BLaER1 treated with 17β-estradiol and CSF1 and Interleukin-3, amounts not matched to agents 10 nM and 100 nM (cell line): ENCODE results near the gene RSU1.

Experiments
- H3K27ac ChIP-seq, 11 experiments: shearing (Covaris generic); formaldehyde crosslinking; 2 replicates each; pipeline ENCODE4 v1.8.1; 2022
- H3K27me3 ChIP-seq, 11 experiments: shearing (Covaris generic); formaldehyde crosslinking; 2 replicates each; pipeline ENCODE4 v1.8.1; 2022
- H3K36me3 ChIP-seq, 11 experiments: shearing (Covaris generic); formaldehyde crosslinking; 2 replicates each; pipeline ENCODE4 v1.8.1; 2022
- H3K4me1 ChIP-seq, 10 experiments: shearing (Covaris generic); formaldehyde crosslinking; 2 replicates each; pipeline ENCODE4 v1.8.1; 2022
- H3K4me2 ChIP-seq, 11 experiments: shearing (Covaris generic); formaldehyde crosslinking; 2 replicates each; pipeline ENCODE4 v1.8.1; 2022
- H3K4me3 ChIP-seq, 10 experiments: shearing (Covaris generic); formaldehyde crosslinking; 2 replicates each; pipeline ENCODE4 v1.8.1; 2022
- H3K9ac ChIP-seq, 11 experiments: shearing (Covaris generic); formaldehyde crosslinking; 2 replicates each; pipeline ENCODE4 v1.8.1; 2022
- H3K9me3 ChIP-seq, 11 experiments: shearing (Covaris generic); formaldehyde crosslinking; replicated peaks in 1 of 11; 2 replicates each; pipeline ENCODE4 v1.8.1; 2022
- H4K20me1 ChIP-seq, 11 experiments: shearing (Covaris generic); formaldehyde crosslinking; 2 replicates each; pipeline ENCODE4 v1.8.1; 2022
- Cebpa-rat ChIP-seq, 11 experiments: shearing (Covaris generic); IDR thresholded peaks; 2 replicates each; pipeline ENCODE4 v1.8.1; 2022

The RSU1 gene

DNA sequence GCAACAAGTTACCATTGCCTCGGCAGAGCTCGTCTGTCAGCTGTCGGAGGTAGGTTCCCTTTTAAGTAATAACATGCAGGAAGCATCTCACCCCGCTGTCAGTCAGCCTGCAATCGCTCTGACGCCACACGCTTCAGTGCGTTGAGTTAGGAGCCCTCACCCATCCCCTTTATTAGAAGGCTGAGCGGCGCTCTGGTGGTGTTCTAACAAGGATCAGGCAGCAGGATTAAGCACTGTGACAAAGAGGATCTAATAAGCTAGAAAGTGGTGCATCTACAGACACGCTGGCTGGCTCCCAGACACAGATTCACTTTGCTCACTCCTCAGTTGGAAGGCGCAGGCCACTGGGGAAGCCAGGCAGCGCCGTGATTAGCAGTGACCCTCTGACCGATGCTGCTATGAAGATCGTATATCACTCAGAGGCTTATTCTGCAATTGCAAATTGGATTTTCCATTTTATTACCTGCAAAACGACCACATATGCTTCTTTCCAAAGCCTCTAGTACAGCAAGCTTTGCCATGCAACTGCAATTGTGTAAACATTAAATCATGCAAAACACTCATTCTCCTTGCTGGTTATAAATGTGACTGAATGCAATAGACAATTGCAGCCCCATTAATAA lies 117.7 kb downstream of the RSU1 start:
- Histone ChIP-seq H3K27ac (no peak overlapping the region), H3K4me2 (no peak overlapping the region), H3K9me3 (peaks cover 3 to 20% (median 14%) of the 10 kb centered on the region in 11 experiments; a peak in 21 of 22 replicates), H3K36me3 (peaks cover 0 to 39% (median 16%) of the 10 kb centered on the region in 11 experiments; a peak in 15 of 22 replicates), H3K4me1 (no peaks in the 10 kb centered on the region), H3K9ac (no peak overlapping the region), H4K20me1 (peaks cover 0 to 5% (median 0%) of the 10 kb centered on the region in 11 experiments; a peak in 2 of 22 replicates), H3K4me3 (no peak overlapping the region), H3K27me3 (no peaks in the 10 kb centered on the region)
- no peak for TF ChIP-seq Cebpa-rat (IDR thresholded peaks at IDR 0.05)

DNA sequence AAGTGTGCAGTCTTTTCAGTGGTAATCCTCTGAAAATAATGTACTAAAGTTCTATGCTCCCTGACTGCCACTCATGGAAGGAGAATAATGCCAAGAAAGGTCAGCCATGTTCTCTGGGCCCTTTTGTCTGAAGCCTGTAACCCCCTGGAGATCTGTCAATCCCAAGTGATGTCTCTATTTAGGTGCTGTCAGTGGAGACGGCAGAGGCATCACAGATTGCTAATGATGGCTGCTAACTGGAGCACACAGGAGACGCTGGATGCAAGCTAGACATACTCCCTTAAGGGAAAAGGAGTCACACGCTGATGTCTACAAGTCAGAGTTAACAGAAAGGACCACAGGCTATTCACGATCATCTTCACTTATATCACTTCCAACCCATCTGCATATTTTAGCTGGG lies 118.8 kb downstream of the RSU1 start:
- H3K9me3 ChIP-seq: peaks cover 0 to 19% (median 14%) of the 10 kb centered on the region in 11 experiments; a peak in 21 of 22 replicates
- H3K9ac ChIP-seq: no peak overlapping the region
- no peak overlapping the region for H3K4me3 ChIP-seq
- no peaks in the 10 kb centered on the region for H3K4me1 ChIP-seq
- H4K20me1 ChIP-seq: peaks cover 0 to 5% (median 0%) of the 10 kb centered on the region in 11 experiments; a peak in 2 of 22 replicates
- H3K27me3 ChIP-seq: no peaks in the 10 kb centered on the region
- TF ChIP-seq Cebpa-rat (IDR thresholded peaks at IDR 0.05): no peak
- H3K27ac ChIP-seq: no peak overlapping the region
- peaks cover under 1 to 49% (median 27%) of the 10 kb centered on the region in 11 experiments; a peak in 21 of 22 replicates for H3K36me3 ChIP-seq
- no peak overlapping the region for H3K4me2 ChIP-seq

DNA sequence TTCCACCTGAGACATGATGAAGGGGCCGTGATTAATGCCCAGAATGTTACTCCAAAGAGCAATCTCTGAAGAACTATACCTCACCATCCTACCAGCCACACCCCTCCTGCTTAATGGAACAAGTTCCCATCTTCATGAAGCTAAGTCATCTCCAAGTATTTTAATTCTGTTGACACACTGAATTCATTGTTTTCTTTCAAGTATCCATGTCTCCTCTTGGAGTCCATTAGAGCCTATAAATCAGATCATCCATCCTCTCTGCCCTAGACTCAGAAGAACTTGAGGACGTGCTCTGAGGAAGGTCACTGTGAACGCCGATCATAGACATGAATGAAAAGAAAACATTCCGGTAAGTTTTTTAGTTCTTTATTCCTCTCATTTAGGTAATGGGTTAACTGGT lies 126.8 kb downstream of the RSU1 start:
- Histone ChIP-seq H3K4me3 (no peak overlapping the region), H3K36me3 (peaks cover 11 to 90% (median 60%) of the 10 kb centered on the region in 11 experiments), H3K4me1 (no peaks in the 10 kb centered on the region; a peak in 1 of 20 replicates), H3K9me3 (no peaks in the 10 kb centered on the region), H3K9ac (no peak overlapping the region), H3K27ac (no peak overlapping the region), H3K4me2 (no peak overlapping the region), H4K20me1 (peaks cover 0 to 7% (median 0%) of the 10 kb centered on the region in 11 experiments; a peak in 2 of 22 replicates), H3K27me3 (no peaks in the 10 kb centered on the region)
- TF ChIP-seq Cebpa-rat (IDR thresholded peaks at IDR 0.05): no peak

DNA sequence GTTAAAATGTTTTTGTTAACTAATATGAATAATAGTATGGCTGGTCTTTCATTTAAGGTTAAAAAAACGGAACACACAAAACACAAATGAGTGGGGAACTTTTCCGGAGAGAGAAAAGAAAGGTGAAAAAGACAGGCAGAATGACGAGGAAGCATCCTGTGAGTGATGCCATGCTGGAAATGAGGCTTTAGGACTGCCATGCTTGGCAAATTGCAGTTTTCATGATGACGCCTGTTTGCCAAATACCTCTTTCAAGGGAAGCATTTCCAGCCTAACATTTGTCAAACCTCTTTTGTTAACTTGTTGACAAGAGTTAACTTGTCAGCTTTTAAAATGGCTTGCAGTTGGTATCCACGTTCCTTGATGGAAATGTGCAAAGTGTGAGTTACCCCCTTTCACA lies 127.5 kb downstream of the RSU1 start:
- H3K4me2 ChIP-seq: no peak overlapping the region
- no peaks in the 10 kb centered on the region; a peak in 1 of 20 replicates for H3K4me1 ChIP-seq
- no peak overlapping the region for H3K27ac ChIP-seq
- TF ChIP-seq Cebpa-rat (IDR thresholded peaks at IDR 0.05): no peak
- peaks cover 11 to 90% (median 53%) of the 10 kb centered on the region in 11 experiments for H3K36me3 ChIP-seq
- H3K9ac ChIP-seq: no peak overlapping the region
- no peak overlapping the region for H3K4me3 ChIP-seq
- H3K27me3 ChIP-seq: no peaks in the 10 kb centered on the region
- H4K20me1 ChIP-seq: peaks cover 0 to 7% (median 0%) of the 10 kb centered on the region in 11 experiments; a peak in 2 of 22 replicates
- H3K9me3 ChIP-seq: no peaks in the 10 kb centered on the region

DNA sequence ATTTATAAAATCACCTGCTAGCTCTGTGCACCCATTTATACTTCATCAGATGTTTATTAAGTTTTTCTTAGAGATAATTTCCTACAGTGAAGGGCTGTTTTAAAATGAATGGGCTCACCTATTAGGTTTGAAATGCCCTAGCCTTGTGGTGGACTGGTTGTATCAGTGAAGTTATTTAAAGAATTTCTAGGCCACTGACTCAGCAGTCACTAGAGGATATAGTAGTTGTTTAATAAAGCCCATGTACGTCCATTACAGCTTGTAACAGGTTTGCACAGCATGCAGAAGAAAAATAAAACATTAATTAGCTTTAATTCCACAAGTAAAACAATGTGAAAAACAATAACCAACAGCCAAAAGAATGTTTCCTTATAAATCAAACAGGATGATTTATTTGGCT lies 128.0 kb downstream of the RSU1 start:
- Histone ChIP-seq H3K4me1 (no peaks in the 10 kb centered on the region; a peak in 1 of 20 replicates), H4K20me1 (peaks cover 0 to 7% (median 0%) of the 10 kb centered on the region in 11 experiments; a peak in 3 of 22 replicates), H3K27me3 (no peaks in the 10 kb centered on the region), H3K9ac (no peak overlapping the region), H3K9me3 (no peaks in the 10 kb centered on the region), H3K27ac (no peak overlapping the region), H3K36me3 (peaks cover 11 to 90% (median 49%) of the 10 kb centered on the region in 11 experiments), H3K4me3 (no peak overlapping the region), H3K4me2 (no peak overlapping the region)
- no peak for TF ChIP-seq Cebpa-rat (IDR thresholded peaks at IDR 0.05)

DNA sequence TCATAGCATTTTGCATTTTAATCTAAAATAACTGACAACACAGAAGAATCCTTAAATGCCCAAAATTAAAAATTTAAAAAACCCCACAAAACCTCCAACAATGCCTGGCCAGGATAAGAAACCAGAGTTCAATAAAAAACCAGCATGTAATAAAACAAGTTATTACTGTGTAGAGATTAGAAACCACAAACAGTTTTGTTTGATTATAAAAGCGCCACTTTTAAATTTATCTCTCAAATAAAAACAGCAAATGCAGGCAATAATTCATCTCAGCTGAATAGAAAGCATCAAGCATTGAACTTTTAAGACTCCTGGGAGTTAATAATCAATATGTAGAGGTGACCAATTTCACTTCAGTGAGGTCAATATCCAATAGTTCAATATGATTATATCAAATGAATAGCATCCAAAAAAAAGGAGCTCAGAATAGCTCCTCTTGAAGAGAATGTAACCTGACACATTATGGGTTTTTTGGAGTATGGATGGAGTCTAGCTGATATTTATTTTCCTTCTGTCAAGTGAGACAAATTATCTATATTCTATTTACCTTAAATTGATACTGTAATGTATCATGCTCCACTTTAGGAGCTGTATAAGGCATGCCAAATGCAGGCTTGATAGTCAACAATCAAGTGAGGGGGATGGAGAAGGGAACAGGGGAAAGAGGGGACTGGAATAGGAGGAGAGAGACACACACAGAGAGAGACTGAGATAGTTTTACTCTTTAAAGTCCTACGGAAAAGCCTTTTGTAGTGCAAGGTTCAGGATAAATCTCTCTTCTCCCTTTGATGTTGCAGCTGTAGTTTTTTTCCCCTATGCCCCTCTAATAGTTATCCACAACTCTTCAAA lies 130.9 kb downstream of the RSU1 start:
- H3K27ac ChIP-seq: no peak overlapping the region
- TF ChIP-seq Cebpa-rat (IDR thresholded peaks at IDR 0.05): no peak
- H3K4me3 ChIP-seq: no peak overlapping the region
- H3K4me1 ChIP-seq: no peaks in the 10 kb centered on the region; a peak in 1 of 20 replicates
- H3K4me2 ChIP-seq: no peak overlapping the region
- H3K27me3 ChIP-seq: no peaks in the 10 kb centered on the region
- peaks cover 0 to 88% (median 29%) of the 10 kb centered on the region in 11 experiments; a peak in 17 of 22 replicates for H3K36me3 ChIP-seq
- no peaks in the 10 kb centered on the region for H3K9me3 ChIP-seq
- H3K9ac ChIP-seq: no peak overlapping the region
- peaks cover 0 to 7% (median 0%) of the 10 kb centered on the region in 11 experiments; a peak in 3 of 22 replicates for H4K20me1 ChIP-seq

DNA sequence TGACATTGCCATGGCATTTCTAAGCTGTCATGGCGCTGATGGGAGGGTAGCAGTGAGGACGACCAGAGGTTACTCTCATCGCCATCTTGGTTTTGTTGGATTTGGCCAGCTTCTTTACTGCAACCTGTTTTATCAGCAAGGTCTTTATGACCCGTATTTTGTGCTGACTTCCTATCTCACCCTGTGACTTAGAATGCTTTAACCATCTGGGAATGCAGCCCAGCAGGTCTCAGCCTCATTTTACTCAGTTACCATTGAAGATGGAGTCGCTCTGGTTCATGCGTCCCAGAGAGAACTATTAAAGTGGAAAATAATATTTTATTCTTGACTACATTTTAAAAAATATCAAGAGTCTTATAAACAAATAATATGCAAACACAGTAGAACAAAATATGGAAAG lies 131.7 kb downstream of the RSU1 start:
- no peaks in the 10 kb centered on the region for H3K4me1 ChIP-seq
- H3K27me3 ChIP-seq: no peaks in the 10 kb centered on the region
- H3K27ac ChIP-seq: no peak overlapping the region
- no peak for TF ChIP-seq Cebpa-rat (IDR thresholded peaks at IDR 0.05)
- no peak overlapping the region for H3K4me2 ChIP-seq
- no peak overlapping the region for H3K4me3 ChIP-seq
- H3K9ac ChIP-seq: no peak overlapping the region
- peaks cover 0 to 7% (median 0%) of the 10 kb centered on the region in 11 experiments; a peak in 3 of 22 replicates for H4K20me1 ChIP-seq
- H3K9me3 ChIP-seq: no peaks in the 10 kb centered on the region
- H3K36me3 ChIP-seq: peaks cover 0 to 92% (median 27%) of the 10 kb centered on the region in 11 experiments; a peak in 17 of 22 replicates

DNA sequence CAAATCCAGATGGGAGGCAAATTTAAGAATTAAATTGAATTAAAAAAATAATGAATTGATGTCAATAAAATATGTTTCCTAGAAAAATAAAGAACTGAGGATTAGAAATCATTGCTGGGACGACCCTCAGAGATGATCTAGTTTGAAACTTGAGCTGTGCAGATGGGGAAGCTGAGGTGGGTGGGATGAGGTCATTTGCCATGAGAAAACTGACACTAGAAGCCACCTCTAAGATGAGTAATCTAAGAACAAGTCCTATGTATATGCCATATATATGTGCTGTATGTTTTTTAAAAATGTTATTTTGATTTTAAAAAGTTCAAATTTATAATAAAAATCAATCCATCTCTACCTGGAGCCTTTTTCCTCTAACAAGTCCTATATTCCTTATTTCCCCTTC lies 135.7 kb downstream of the RSU1 start:
- no peak overlapping the region for H3K4me2 ChIP-seq
- no peaks in the 10 kb centered on the region for H3K4me1 ChIP-seq
- peaks cover 3 to 10% (median 7%) of the 10 kb centered on the region in 11 experiments; a peak in 16 of 22 replicates for H3K9me3 ChIP-seq
- peaks cover 3 to 91% (median 17%) of the 10 kb centered on the region in 11 experiments; a peak in 17 of 22 replicates for H3K36me3 ChIP-seq
- no peaks in the 10 kb centered on the region for H3K27me3 ChIP-seq
- peaks cover 0 to 12% (median 0%) of the 10 kb centered on the region in 11 experiments; a peak in 6 of 22 replicates for H4K20me1 ChIP-seq
- H3K27ac ChIP-seq: no peak overlapping the region
- no peak overlapping the region for H3K4me3 ChIP-seq
- TF ChIP-seq Cebpa-rat (IDR thresholded peaks at IDR 0.05): no peak
- no peak overlapping the region for H3K9ac ChIP-seq

DNA sequence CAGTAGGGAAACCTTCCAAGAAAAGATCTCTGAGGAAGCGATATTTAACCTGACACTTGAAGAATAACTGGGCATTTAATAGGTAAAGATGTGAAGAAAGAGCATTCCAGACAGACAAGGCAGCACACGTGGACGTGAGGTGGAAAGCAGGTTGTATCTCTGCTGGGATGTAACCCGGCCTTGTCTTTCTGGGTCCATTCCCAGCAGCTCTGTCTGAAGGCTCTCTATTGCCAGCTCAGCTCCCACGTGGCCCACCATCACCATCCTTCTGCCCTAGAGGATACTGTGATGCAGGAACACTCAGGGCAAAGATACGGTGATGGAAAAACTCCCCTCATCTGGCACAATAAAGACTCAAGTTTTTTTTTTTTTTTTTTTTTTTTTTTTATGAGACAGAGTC lies 137.7 kb downstream of the RSU1 start:
- Histone ChIP-seq H3K9me3 (peaks cover 4 to 18% (median 12%) of the 10 kb centered on the region in 11 experiments; a peak in 18 of 22 replicates), H3K9ac (no peak overlapping the region), H4K20me1 (peaks cover 0 to 13% (median 0%) of the 10 kb centered on the region in 11 experiments; a peak in 5 of 22 replicates), H3K4me2 (no peak overlapping the region), H3K27me3 (no peaks in the 10 kb centered on the region), H3K27ac (no peak overlapping the region), H3K36me3 (peaks cover 6 to 93% (median 30%) of the 10 kb centered on the region in 11 experiments; a peak in 19 of 22 replicates), H3K4me3 (no peak overlapping the region), H3K4me1 (no peaks in the 10 kb centered on the region)
- TF ChIP-seq Cebpa-rat (IDR thresholded peaks at IDR 0.05): no peak
